HG03139 (cell line): Measurements from ENCODE around the gene PHF12.

Experiments
- ATAC-seq: cut with Tn5 transposase; IDR thresholded peaks from one replicate; pipeline ENCODE4 v1.9.1; 2021; ENCODE audit not compliant: unreplicated experiment

PHF12 gene

DNA sequence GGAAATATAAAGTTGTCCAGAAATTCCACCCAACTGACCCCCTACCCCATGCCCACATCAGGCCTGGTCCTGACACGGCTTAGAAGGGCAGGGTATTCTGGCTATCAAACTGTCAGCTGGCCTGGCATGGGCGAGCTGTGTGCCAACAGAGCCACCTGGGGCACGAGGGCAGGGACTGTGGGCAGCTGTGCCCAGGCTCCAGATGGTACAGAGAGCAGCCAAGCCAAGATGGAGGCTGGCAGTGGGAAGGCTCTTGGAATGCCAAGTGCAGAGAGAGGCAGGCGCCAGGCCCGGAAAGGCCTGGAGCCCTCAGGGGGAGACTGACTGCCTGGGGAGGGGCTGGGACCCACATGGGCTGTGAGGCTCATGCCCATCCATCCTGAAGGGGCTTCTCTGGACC, 24.3 kb upstream of the PHF12 start:
- no peak for ATAC-seq

DNA sequence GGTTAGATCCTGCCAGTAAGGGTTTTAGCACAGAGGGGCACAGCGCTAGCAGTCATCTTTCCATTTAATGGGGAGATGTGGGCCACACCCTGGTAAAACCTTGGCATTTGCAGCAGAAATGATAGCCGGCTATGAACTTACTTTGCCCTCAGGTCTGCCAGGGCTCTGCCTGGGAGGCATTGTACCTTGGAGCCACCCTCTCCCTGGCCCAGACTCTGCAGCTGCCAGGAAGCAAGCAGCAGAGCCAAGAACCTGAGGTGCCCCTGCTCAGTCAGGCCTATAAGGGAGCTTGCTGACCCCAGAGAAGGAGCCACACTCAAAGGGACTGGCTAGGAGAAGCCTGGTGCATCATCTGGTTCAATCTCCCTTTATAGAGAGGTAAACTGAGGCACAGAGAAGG, 23.7 kb upstream of the PHF12 start:
- no peak for ATAC-seq

DNA sequence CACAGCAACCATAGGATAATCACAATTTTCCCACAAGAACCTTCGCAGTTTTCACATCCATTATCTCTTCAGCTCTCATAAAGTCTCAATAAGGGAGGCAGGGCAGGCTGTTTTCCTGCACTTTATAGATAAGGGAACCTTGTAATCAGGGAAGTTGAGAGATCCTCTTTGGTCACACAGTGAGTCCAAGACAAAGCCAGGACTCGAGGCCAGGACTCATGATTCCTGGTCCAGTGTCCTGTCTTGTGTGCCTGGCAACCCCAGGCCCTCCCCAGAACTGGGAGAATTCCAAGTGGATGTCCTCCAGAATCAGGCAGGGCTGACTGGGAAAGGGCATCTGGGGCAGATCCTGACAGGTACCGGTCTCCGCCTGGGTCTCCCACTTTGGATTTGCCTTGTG, 23.1 kb upstream of the PHF12 start:
- ATAC-seq: no peak

DNA sequence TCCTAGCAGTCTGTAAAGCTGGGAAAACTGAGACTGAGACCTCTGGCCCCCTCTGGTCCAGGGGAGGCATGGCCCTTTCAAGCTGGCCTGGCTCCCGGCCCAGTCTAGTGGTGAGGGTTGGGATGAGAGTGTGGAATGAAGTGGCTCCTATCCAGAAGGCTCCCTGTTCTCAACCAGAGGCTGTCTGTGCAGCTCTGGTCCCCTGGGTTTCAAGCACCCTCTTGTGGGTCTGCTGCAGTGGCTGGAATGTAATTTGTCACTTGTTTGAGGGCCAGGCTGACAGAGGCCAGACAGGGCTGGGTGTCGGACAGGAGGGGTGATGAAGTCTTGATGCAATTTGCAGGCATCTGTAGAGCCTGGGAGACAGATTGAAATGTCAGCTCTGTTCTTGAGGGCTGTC, 22.1 kb upstream of the PHF12 start:
- no peak for ATAC-seq

DNA sequence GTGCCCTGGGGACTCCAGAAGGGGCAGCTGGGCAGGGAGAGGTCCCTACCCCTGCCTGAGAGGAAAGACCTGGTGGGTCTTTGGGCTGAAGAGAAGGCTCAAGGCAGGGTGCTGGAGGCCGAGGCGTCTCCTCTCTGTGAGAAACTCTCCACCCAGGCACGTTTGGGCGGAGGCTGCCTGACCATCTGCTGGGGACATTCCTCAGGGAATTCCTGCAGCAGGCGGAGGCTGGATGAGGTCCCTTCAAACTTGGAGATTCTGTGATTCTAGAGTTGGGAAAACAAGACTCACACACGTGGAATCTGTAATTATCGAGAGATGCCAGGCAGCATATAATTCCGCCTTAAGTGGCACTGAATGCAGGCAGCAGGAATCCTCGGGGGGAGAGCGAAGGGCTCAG, 21.1 kb upstream of the PHF12 start:
- no peak for ATAC-seq

DNA sequence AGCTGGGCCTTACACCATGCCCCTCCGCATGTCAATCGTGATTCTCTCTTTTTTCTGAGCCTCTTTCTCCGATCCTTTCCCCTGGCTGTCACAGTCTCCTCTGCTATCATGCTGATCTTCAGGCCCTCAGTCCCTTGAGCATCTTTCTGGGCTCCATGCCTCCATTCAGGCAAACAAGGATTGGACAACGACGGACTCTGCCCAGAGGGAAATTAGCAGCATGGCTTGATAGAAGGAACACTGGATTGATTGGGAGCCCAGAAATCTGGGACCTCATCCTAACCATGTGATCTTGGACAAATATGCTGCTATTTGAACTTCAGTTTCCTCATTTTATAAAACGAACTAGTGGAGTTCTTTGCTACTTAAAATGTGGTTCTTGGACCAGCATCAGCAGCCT, 19.6 kb upstream of the PHF12 start:
- ATAC-seq: no peak

DNA sequence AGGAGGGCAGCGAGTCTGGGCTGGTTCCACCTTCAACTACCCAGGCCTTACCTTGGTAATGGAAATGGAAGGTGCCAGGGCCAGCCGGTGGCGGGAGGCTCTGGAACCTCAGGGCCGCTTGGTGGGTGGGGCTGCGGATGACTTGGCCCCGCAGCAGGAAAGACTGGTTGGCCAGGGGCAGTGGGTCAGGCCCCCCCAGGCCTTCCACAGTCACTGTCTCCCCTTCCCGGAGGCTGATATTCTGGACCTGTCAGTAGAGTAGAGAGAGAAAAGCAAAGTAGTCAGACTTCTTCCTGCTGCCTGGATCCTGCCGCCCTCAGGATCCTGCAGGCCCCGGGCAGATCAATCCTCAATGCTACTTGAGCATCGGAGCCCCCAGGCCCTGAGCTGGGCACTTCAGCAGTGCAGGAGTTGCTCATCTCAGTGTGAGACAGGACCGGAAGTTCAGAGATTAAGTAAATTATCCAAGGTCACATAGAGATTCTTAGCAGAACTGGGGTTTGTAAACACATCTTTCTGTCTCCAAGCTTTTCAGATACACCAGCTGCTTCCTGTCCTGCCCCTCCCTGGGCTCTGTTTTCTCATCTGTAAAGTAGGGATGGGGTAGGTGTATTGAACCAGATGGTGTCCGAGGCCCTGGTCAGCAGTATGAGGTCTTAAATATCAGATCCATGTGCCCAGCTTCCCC, 18.5 kb upstream of the PHF12 start:
- no peak for ATAC-seq

DNA sequence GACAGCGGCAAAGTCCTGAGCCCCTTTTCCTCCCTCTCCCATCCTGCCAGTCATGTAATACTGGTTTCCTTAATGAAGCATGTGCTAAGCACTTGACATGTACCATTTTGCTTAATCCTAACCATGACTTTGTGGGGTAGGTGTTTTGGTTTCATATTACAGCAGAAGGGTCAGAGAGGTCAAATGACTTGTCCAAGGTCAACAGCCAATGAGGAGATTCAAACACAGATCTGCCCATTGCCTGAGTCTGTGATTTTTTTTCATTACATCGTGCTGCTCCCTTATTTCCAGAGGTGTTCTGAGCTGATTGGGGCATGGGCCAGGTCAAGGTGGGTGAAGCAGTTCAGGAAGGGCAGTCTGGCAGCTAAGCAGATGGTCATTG, 17.6 kb upstream of the PHF12 start:
- ATAC-seq: no peak

DNA sequence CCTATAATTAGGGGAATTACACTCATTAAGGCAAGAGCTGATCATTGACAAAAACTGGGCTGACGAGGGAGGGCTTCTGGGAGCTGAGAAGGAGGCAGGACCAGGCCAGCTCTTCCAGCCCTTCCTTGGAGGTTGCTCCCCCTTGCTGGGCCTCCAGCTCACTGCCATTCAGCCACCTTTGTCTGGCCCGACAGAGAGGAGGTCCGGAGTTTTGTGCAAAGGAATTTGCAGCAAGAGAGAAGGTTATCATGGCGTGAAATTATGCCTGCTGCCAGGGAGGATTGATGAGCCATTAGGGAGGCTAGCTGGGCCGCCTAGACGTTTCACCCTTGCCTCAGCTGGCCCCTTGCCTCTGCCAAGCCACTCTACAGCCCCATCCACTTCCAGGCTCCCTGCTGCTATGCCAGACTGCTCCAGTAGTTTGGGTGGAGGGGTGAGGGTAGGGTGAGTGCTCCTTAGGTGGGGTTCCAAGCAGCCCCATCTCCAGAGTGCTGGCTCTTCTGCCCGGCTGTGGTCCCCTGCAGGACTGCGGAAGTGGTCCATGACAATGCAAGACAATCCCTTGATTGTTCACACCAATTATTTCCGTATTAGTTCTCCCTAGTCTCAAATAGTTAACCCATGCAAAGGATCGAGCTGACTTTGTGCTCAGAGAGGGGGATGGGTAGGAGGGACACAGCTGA, 17.1 kb upstream of the PHF12 start:
- ATAC-seq: no peak

DNA sequence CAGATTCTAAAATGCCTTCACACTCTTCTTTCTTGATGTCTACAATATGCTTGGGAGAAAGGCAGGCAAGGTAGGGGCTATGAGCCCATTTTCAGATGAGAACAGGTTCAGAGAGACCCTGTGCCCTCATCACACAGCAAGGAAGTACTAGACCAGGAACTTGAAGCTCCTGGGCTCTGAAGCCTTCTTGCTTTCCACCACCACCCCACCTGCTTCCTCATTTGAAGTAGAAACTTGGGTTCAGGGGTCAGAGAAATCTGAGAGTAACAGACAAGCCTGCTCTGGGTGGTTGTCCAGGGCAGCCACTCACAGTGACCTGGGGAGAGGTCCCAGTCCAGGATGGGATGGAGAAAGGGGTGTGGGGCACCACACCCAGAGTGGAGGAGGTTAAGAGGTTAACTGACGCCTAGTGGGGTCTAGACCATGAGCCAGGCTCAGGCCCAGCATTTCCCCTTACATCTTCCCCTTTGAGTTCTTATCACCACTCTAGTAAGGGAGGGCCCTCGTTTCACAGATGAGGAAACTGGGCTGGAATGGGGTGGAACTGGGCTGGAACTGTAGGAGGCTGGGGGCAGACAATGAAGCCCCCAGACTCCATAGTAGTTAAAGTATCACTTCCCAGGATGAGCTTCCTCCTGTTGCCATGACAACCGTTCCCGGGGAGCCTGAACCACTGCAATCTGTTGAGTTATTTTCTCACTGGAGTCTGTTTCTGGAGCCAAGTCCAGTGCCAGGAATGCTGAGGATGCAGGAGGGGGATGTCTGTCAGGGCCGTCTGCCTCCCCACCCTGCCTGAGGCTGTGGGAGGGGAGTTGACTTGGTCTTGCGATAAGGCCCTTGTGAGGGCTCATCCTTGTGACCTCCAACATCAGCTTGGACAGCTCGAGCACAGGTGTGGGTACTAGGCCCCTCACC, 16.2 kb upstream of the PHF12 start:
- ATAC-seq: no peak

DNA sequence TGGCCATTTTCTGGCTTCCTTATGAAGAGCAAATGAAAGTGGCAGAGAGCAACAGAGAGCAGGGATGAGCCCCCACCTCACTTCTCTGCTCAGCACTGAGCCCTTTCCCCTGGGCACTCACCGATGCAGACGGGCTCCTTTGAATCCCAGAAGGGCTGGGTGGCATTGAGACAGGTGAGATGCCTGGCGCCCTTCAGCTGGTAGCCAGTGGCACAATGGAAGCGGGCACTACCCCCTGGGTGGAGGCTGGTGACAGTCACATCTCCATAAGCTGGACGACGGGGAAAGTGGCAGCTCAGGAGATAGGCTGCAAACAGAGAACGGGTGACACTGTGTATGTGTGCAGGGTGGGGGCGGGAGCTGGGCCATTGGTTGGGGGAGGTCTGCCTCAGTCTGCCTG, 12.5 kb upstream of the PHF12 start:
- no peak for ATAC-seq

DNA sequence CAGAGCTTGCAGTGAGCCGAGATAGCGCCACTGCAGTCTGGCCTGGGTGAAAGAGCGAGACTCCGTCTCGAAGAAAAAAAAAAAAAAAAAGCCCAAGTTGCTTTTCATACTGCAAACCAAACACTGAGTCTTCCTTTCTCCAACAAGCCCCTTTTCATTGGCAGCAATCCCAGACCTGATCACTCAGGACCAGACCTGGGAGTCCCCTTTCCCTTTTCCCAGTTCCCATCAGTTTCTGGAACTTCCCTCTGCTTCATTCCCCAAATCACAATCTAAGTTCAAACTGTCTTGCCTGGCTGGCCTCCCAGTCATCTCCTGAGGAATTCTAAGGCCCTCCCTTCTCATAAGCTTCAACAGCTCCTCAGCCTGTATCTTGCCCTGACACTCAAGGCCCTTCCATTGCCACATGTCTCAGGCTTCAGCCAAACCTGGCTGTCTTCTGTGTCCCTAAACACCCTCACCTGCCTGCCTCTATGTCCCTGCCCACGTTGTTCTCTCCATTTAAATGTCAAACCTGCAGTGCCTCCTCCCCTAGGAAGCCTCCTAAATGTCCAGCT, 11.8 kb upstream of the PHF12 start:
- ATAC-seq: no peak

DNA sequence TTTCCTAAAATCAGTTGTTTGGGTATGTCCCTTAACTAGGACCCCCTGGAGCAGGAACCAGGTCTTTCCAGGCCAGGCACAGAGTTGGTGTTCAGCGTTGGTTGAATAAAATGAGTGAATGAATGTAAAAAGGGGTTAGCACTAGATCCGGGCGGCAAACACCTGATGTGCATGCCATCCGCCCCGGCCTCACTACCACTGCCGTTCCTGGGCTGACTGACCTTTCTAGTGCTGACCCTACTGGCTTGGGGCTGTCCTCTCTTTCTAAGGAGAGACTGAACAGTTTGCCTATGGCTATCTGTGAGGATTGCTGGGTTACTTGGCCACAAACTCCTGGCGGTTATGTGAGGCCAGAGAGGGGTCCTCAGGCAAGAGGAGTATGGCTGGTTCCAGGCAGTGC, 10.1 kb upstream of the PHF12 start:
- no peak for ATAC-seq

DNA sequence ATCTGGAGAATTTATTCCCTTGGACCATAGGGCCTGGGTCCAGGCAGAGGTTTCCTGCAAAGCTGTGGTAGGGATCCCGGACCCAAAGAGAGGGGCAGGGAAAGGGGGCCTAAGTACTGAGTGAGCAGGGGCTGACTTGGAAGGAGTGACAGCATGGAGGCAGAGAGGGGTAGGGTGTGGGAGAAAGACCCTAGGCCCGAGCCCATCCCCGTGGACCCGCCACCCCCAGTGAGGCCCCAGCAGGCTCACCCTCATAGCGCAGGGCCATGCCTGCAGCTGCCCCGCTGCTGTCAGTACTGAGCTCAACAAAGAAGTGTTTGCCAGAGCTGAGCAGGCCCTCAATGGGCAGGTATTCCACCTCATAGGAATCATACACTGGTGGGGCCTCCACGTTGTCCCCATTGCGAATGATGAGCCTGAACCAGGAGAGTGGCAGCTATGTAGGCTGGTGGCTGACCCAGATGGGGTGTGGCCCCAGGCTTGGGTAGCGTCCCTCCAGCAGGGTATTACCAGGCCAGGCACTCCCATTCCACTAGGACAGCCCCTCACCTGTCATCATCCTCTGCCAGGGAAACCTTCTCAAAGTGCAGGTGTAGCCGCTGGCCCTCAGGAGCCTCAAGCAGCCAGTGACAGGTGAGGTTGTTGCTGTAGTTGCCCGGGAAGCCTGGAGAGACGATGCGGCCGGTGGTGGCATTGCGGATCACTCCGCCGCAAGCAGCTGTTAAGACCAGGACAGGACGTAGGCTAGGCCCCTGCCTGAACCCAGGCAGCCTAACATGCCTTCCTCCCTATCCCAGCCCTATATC, 9.1 kb upstream of the PHF12 start:
- ATAC-seq: no peak

DNA sequence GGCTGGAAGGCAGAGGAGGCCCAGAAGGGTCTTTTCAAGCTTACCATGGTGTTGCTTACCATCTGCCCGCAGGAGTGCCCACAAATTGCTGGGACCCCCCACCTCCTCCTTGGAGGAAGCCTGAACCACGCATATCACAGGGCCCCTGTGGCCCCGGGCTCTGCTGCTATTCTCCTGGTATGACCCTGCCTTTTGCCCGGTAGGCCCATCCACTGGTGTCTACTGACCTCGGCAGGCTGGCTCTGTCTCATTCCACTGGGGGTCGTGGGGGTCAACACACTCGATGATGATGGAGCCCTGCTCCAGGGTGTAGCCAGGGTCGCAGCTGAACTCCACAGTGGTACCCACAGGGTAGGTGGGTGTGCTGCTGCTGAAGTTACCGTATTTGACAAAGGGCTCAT, 8.2 kb upstream of the PHF12 start:
- ATAC-seq: no peak

DNA sequence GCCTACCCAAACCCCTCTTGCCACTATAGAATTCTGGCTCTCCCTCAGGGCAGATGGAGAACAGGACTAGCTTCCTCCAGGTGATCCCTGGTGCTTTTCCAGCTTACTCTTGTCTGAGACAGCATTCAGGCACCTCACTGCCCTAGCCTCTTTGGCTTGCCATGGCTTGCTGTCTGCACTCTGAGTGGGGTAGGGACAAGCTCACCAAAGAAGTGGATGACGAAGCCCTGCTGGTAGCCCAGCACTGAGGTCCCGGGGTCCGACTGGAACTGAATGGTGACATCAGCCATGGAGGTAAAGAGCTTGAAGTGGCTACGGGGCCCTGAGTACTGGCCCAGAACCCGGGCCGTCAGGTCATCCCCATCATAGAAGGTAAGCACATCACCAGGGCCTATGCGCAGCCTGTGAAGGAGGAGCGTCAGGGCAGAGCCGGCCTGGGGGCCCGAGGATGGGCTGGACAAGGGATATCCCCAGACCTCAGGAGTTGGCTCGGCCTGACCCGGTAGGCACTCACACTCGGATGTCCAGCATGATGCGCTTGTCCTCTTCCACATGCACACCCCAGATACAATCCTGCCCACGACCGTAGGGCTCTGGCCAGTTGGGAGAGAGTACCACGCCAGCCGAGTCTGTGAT, 7.6 kb upstream of the PHF12 start:
- no peak for ATAC-seq

DNA sequence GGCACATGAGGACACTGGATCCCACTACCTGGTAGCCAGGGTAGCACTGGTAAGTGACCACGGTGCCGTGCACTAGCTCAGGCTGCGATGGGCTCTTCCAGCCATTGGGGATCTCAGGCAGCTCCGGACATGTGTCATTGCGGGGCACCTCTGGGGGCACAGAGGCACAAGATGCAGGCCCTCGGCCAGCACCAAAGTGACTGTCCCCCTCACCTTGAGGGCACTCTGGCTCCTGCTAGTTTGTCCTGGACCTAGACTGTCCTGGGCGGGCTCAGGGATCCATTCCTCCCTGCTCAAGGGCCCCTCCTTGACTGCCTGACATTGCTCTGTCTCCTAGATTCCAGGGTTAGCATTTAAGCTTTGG, 6.7 kb upstream of the PHF12 start:
- ATAC-seq: no peak

DNA sequence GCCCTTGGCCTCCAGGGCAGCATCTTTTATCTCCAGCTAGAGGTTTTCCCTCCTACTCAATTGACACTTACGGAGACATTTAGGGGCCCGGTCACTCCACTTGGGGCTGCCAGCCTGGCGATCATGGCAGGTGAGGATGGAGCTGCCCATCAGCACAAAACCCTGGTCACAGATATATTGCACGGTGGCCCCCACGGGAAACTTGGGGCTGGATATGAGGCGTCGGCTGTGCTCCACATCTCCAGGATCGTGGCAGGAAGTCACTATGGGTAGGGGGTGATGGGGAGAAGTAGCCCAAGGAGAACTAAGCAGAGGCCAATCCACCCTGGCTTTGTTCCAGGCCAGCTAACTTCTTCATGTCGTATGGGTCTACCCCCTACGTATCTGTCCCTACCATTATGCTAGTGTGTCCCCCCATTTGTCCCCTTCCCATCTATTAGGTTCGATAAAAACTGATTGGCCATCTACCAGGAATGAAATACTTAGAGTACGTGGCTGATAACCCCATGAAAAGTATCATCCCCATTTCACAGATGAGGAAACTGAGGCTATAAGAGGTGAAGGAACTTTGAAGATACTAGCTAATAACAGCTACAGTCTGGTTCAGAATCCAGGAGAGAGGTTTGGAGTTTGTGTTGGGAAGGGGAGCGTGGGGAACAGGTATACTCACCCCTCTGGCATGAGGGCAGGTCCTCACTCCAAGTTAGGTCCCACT, 6.1 kb upstream of the PHF12 start:
- no peak for ATAC-seq

DNA sequence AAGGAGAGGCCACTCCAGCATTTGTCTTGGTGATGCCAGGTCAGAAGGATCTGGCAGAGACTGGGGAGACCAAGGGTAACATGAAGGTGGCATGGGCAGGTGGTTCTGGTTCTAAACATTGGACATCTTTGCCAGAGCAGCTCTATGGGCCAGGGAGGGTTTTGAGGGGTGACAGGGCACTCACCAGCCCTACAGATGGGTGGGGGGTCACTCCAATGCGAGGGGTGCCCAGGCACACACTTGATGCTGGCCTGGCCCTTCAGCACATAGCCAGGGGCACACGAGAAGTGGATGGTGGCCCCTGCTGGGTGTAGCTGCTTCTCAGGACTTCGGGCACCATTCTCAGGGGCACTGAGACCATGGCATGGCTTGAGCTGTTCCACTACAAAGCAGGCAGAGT, 5.5 kb upstream of the PHF12 start:
- ATAC-seq: no peak

DNA sequence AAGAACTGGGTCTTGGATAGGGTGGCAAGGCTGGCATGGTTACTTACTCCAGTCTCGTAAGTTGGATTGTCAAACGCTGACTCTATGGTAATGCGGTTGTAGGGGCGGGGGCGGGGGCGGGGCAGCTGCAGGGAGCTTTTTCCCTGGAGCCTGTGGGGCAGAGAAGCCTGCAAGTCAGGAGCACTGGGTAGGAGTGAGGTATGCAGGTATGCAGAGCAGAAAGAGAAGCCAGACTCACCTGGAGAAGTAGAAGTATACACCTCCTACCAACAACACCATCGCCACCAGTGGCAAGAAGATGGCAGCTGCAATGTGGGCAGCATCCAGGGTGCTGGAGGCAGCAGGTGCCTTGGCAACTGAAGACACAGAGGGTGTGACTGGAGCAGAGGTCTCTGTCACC, 4.8 kb upstream of the PHF12 start:
- ATAC-seq: no peak
